Measurements from ENCODE around the gene DYNLT4.

Gene DYNLT4

DNA sequence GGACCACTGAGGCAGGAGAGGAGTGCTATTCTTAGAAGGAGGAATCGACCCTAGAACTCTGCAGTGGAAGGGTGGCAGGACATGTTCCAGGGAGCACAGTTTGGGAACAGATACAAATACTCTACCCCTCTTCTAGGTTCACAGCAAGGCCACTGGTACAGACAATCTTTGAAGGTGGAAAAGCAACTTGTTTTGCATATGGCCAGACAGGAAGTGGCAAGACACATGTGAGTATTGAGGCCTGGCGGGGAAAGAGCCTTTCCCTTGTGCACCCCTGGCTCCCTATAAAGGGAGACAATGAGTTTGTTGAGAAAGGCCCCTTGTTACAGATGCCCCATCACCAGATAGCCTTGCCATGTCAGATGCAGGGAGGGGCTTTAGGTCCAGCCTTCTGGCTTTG lies 49.7 kb downstream of the DYNLT4 start:
- no peak for DNase-seq (ENCODE audit: low read depth, low spot score)
